K562 (cell line): ENCODE measurements around the gene NT5C. TPM values are rescaled to one million over a fixed set of nuclear protein-coding genes. Genes with fewer than 3 reads are reported as not detected.
A peak's percentile ranks its signal among the peaks of the same experiment; 100 is the strongest.

ENCODE experiments used
- ARID1B ChIP-seq: fragments of 450-650 bp; IDR thresholded peaks from 2 replicates; pipeline ENCODE4 v1.6.1; 2016; ENCODE audit warnings: antibody characterized with exemption, mild to moderate bottlenecking, inconsistent platforms
- CC2D1A ChIP-seq: fragments of 450-650 bp; IDR thresholded peaks from 2 replicates; pipeline ENCODE4 v1.6.1; 2017; ENCODE audit warnings: mild to moderate bottlenecking
- CREB3 ChIP-seq: fragments of 450-650 bp; conservative IDR thresholded peaks from 2 replicates; pipeline ENCODE4 v1.6.1; 2016; ENCODE audit warnings: missing genetic modification characterization, low read depth, mild to moderate bottlenecking, missing compliant biosample characterization, moderate library complexity
- ELF4 ChIP-seq: fragments of 450-650 bp; formaldehyde crosslinking; IDR thresholded peaks from 2 replicates; pipeline ENCODE4 v1.4.0; 2022; ENCODE audit warnings: missing genetic modification characterization
- ERF ChIP-seq: fragments of 450-650 bp; formaldehyde crosslinking; IDR thresholded peaks from 2 replicates; pipeline ENCODE4 v1.4.0; 2020; ENCODE audit warnings: mild to moderate bottlenecking, mixed read lengths
- GATAD2B ChIP-seq: fragments of 450-650 bp; IDR thresholded peaks from 2 replicates; pipeline ENCODE4 v1.6.1; 2017; ENCODE audit warnings: mild to moderate bottlenecking, borderline replicate concordance
- KAT8 ChIP-seq: fragments of 450-650 bp; IDR thresholded peaks from 2 replicates; pipeline ENCODE4 v1.6.1; 2016; ENCODE audit warnings: low read depth, mild to moderate bottlenecking
- MNT ChIP-seq, 2 experiments: fragments of 450-650 bp; conservative IDR thresholded peaks; 2 replicates each; pipeline ENCODE4 v1.6.1; 2017; ENCODE audit warnings: mild to moderate bottlenecking in 2 of 2, moderate library complexity in 2 of 2
- ZKSCAN8 ChIP-seq: fragments of 200-800 bp; sonication (Bioruptor generic); IDR thresholded peaks from 2 replicates; pipeline ENCODE4 v1.6.1; 2016; ENCODE audit warnings: missing genetic modification characterization, missing compliant biosample characterization
- ZMIZ1 ChIP-seq, 2 experiments: fragments of 150-350 bp in 1 of 2; IDR thresholded peaks; 2 replicates each; pipeline ENCODE4 v1.6.1; 2012 to 2016; ENCODE audit warnings: low read depth in 2 of 2, low read length in 2 of 2, mild to moderate bottlenecking in 1 of 2, moderate library complexity in 1 of 2
- ZNF277 ChIP-seq: fragments of 250-450 bp; sonication (Bioruptor Pico); IDR thresholded peaks from 2 replicates; pipeline ENCODE4 v1.8.0; 2022; ENCODE audit warnings: inconsistent platforms, mild to moderate bottlenecking, moderate library complexity, borderline replicate concordance
- ZNF75A ChIP-seq: fragments of 450-650 bp; formaldehyde crosslinking; IDR thresholded peaks from 2 replicates; pipeline ENCODE4 v1.4.0; 2020; ENCODE audit warnings: mild to moderate bottlenecking
- polyA plus RNA-seq, 8 experiments: library from polyadenylated mRNA; depleted of rRNA in 4 of 8; stranded (reverse) in 5 of 8; unstranded in 3 of 8; fragments of >200 nt; fragmentation: Nextera tagmentation in 2 of 8; fragmentation: Illumina TruSeq in 1 of 8; extraction: Ambion mirVana in 2 of 8; extraction: Trizol in 1 of 8; gene quantifications; 2 replicates each; pipeline versions ENCODE4 v1.2.1 to v1.2.3, GENCODE V29; 2011 to 2014; ENCODE audit warnings: inconsistent platforms in 1 of 8, missing spikeins in 1 of 8
- total RNA-seq, 7 experiments: library from RNA; depleted of rRNA in 6 of 7; stranded (reverse); fragments of >200 nt in 6 of 7; fragmentation: Illumina TruSeq in 2 of 7; extraction: Trizol in 2 of 7; gene quantifications; 2 replicates each; pipeline versions ENCODE4 v1.2.1 to v1.2.3, GENCODE V29; 2011 to 2021; ENCODE audit warnings: low replicate concordance in 1 of 7

The NT5C gene
- total and polyA plus RNA-seq, 9 of the 15 experiments (the other 6 are each of a cell fraction or from before 2014, with no cell fraction given) = 2.9 to 205 (median 45.0) TPM

- TF ChIP-seq ZMIZ1 (IDR thresholded peaks at IDR 0.05; ENCODE audit: low read depth in 2 of 2, low read length in 2 of 2) (no peak), CREB3 (tag) (no peak), ELF4 (CRISPR knock-in tag) (no peak), ZNF75A (no peak), ARID1B (no peak), KAT8 (no peak), ZKSCAN8 (CRISPR knock-in tag) (no peak), CC2D1A (no peak), ZNF277 (CRISPR knock-in tag) (no peak), MNT (conservative IDR thresholded peaks at IDR 0.05) (no peak), GATAD2B (no peak), ERF (CRISPR knock-in tag) (0 out of 2 replicates have a peak, but pooled peaks have one; percentile 24)
Measured at GRCh38 chr17:75087182-75087557, 44.4 kb downstream of the NT5C start (continued).
